Glomerular visceral epithelial cell (primary cell): ENCODE results near the gene IQCN.

Experiments
- DNase-seq: peaks from one replicate; pipeline ENCODE4 v3.0.0-alpha.2; 2016; ENCODE audit errors: extremely low spot score

The IQCN gene

DNA sequence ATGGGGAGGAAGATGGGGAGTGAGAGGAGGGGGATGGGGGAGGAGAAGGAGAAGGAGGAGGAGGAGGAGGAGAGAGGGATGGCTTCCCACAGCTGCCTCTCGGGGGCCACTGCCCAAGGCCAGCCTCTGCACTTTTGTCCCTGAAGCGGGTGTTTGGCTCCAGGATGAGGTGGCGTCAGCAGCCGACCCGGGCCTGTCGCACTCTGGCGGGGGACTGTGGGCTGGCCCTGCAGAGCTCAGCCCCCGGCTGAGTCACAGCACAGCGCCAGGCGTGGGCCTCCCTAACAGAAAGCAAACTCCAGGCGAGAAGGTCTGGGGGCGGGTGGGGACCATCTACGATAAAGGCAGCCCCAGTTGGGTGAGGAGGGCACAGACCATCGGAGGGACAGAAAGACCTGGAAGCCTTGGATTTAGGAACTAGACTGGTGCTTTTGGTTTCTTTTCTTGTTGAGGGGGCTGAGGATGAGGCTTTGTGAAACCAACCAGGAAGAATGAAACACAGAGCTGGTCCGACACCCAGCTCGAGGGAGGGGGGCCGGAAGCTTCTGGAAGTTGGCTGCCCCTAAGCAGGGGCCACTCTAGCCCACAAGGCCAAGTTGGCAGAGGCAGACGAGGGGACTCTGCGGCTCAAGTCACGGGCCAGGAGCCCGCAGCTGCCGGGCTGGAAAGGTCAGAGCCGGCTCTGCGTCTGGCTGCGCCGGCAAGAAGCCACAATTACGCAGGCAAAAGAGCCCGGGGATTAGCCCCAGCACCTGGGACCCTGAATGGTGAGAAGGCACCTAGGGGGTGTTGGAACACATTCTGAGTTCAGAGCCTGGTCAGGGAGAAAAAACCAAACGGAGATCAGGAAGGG, 30.4 kb upstream of the IQCN start:
- peak; percentile 78 for DNase-seq

DNA sequence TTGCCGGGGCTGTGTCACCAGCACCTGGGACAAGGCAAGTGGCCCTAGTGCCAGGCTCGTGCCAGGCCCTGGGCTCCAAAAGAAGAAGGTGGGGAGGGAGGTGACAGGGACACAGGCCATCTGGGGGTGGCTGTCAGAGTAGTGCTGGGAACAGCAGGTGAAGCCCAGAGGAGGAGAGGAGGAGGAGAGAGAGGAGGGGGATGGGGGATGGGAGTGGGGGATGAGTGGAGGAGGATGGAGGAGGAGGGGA, 29.9 kb upstream of the IQCN start:
- DNase-seq = no peak

DNA sequence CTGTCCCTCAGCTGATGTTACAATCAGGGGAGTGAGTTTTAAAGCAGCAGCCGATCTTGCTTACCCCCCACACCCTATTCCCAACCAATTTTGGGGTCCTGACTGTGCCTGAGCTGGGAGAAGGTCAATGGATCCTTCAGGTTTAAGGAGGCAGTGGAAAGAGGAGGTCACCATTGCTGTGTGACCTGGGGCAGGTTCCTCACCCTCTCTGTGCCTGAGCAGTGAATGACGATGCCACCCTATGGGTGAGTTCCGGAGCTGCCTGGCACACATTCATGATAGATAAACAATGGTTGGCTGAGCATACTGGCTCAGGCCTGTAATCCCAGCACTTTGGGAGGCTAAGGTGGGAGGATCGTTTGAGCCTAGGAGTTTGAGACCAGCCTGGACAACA, 27.5 kb upstream of the IQCN start:
- no peak for DNase-seq

DNA sequence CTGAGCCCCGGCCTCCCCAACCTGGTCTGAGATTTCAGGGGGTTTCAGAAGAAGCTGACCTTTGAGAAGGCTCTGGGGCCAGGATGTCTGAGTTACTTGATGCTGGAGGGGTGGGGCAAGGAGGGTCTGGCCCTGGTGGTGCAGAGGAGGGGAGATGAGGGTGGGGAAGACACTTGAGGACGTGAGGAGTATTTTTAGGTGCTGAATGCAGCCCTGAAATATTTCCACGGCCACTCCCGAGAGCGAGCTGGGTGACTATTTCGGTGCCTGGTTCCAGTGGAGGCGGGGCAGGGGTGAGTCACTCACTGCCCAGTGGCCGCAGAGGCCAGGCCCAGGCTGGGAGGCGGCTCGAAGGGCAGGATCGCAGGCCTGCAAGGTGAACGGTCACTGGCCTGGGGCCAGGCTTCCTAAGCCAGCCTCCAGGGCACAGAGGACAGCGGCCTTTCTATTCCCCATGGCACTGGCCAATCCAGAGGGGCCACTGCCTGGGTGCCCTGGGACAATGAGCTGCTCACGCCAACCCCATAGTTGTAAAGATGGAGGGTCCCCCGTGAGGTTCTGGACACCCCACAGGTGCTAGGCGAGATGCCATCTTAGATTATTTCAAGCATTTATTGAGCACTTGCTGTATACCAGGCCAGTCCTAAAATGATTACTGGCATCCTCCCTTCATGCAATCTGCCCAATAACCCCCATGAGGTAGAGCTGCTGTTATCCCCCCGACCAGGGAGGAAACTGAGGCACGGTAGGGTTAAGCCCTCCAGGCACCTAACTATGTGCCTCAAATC, 26.9 kb upstream of the IQCN start:
- peak; percentile 84 for DNase-seq

DNA sequence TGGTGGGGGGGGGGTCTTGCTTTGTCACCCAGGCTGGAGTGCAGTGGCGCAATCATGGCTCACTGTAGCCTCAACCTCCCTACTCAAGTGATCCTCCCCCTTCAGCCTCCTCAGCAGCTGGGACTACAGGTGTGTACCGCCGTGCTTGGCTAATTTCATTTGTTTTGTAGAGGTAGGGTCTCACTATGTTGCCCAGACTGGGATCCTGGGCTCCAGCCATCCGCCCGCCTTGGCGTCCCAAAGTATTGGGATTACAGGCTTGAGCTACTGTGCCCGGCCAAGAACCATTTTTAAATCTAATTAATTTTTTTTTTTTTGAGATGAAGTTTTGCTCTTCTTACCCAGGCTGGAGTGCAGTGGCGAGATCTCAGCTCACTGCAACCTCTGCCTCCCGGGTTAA, 25.4 kb upstream of the IQCN start:
- DNase-seq = no peak

DNA sequence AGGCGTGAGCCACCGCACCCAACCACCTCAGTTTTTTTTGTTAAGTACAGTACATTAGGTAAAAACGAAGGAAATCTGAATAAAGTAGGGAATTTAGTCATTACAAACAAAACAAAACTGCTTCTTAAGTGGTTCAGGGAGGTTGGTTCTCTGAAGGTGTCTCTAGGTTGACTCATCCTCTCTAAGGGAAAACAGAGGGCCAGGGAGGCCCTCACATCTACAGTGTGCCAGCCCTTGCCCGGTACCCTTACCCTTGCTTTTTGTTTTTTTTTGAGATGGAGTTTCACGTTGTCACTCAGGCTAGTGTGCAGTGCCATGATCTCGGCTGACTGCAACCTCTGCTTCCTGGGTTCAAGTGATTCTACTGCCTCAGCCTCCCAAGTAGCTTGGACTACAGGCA, 24.3 kb upstream of the IQCN start:
- no peak for DNase-seq

DNA sequence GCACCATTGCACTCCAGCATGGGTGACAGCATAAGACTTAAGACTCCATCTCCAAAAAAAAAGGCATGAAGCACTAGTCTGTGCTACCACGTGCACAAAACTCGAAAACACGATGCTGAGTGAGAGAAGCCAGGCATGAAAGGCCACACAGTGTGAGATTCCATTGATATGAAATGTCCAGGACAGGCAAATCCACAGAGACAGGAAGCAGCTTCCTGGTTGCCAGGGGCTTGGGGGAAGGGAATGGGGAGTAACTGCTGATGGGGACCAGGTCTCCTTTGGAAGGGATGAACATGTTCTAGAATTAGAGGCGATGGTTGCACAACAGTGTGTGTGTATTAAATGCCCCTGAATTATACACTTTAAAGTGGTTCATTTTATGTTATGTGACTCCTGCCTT, 23.1 kb upstream of the IQCN start:
- DNase-seq = no peak

DNA sequence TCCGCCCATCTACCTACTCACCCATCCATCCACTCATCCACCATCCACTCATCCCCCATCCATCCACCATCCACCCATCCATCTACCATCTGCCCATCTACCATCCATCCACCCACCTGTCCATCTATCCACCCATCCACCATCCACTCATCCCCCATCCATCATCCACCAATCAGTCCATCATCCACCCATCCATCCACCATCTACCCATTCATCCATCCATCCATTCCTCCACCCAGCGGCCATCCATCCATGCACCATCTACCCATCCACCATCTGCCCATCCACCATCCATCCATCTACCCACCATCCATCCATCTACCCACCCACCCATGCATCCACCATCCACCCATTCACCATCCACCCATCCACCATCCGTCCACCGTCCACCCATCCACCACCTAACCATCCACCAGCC, 20.8 kb upstream of the IQCN start:
- no peak for DNase-seq

DNA sequence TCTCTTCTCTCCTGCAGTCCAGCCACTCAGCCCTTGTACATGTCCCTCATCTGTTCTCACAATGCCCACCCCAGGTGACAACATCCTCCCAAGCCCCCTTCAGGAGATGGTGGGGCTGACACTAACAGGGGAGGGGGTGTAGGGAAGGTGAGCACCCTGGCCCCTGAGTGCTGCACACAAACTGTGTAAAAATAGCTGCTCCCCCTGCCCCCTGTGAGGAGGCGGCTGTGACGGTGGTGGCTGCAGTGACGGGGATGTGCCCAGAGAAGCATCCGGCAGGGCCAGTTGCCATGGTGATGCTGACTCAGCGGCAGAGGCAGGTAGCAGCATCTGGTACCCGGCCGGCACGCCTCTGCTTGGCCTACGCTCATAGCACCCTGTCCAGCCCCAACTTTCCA, 20.2 kb upstream of the IQCN start:
- no peak for DNase-seq

DNA sequence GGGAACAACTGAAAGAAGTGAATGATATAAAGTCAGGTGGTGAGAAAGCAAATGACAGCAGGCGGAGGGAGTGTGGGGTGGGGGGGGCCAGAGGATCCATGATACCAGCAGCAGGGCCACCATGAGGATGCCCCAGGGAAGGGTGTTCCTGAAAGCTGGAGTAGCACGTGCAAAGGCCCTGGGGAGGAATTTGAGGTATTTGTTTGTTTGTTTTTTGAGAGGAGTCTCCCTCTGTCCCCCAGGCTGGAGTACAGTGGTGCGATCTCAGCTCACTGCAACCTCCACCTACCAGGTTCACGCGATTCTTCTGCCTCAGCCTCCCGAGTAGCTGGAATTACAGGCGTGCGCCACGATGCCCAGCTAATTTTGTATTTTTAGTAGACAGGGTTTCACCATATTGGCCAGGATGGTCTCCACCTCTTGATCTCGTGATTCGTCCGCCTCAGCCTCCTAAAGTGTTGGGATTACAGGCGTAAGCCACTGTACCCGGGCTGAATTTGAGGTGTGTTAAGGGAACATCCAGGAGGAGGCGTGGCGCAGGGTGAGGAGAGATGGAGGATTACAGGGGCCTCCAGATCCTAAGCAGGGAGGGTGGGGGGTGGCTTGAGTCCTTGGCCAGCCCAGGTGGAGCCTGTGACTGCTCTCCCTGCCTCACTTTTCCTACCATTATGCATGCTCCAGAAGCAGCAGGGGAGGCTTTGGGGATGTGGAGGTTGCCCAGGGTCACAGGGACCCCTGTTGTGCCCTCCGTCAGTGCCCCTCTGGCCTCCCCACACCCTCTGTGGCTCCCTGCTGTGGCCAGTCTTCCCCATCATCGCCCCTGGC, 19.6 kb upstream of the IQCN start:
- DNase-seq = no peak

DNA sequence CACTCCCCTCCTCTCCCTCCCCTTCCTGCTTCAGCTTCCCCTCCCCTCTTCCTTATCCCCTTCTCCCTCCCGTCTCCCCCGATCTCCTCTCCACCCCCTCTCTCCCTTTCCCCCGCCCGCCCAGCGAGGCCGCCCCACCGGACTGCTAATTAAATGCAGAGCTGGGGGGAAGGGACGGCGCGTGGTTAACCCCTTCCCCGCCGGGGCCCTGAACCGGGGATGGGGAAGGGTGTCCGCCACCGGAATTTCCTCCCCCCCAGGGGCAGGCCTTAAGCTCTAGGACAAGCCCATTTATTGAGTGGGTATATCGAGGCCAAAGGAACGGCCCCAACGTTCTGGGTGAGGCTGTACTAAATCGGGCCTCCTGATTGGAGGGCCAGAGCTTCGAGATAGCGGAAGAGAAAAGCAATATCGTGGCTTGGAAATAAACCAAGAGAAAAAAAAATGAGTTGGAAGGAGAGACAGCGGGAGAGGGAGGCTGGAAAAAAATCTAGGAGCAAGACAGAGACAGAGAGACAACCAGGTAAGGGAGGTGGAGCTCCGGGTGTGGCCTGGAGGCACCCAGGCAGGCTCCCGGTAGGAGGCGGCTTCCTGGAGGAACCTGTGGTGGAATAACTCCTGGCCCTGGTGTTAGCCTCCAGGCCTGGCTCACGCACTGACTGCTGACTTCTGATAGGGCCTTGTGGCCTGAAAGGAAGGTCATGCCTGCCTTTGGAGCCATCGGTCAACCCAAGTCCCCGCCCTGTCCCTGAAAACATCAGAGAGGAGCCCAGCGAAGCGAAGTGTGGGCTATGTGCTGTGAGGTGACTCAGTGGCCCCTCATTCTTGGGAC, 18.8 kb upstream of the IQCN start:
- peak; percentile 34 for DNase-seq

DNA sequence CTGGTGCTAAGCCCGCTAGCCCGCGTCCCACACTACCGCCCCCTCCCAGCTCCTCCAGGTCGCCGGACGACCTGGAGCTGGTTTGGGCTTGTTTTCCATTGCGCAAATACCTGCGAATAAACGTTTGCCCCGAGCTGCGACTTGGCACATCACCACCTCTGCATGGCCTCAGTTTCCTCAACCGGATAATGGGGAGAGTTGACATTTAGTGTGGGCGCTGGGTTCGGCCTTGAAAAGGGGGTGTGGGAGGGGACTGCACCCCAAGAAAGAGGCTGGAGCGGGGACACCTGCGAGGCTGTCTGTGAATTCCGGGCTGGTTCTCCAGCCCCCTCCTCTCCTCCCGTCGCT, 18.2 kb upstream of the IQCN start:
- DNase-seq = no peak

DNA sequence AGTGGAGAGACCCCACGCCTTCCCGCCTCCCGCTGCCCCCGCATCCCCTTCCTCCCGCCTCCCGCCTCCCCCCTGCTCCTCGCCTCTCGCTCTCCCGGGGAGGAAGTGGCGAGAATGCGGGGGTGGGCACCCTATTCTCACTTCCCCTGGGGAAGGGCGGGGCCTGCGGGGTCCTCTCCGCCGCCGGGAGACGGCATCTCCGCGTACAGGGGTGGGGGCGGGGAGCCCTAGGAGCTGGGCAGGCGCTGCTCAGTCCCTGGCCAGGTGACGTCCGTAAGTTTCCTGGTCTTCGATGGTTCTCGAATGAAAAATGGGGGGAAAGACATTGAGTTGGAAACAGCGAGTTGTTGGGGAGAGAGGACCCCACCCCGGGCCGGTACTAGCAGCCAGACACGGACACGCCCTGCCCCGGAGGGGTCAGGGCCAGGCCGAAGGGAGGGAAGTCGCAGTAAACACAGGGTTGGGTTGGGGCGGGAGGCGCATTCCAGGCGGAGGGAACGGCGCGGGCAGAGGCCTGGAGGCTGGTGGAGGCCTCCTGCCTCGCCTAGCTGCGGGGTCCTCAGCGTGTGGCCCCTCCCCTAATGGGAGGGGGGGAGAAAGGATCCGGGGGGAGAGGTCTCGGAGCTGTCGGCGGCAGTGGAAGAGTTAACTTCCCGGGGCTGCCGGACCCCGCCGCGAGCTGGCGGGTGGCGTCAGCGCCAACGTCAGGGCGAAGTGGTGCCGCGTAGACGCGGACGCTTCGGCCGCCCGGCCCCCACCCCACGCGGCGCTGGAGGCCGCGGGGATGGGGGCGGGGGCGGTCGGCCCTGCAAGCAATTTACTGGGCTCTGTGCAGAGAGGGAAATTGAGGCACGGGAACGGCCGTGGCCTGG, 17.6 kb upstream of the IQCN start:
- DNase-seq = peak; percentile 61

DNA sequence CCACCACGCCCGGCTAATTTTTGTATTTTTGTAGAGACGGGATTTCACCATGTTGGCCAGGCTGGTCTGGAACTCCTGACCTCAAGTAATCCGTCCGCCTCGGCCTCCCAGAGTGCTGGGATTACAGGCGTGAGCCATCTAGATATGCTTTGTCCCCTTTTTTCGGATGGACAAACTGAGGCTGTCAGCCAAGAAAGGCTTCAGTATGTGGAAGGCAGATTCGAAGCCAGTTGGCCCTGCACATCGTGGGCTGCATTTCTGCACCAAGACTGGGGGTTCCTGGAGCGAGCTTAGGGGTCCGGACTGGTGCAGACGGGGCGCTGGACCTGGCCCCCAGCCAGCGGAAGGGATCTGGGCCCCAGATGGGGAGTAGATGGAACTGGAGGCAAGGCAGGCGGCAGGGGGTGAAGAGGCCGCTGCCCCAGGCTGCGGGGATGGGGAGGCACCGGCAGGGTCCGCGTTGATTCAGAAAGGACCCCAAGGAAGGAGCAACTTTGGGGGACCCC, 16.8 kb upstream of the IQCN start:
- DNase-seq = no peak

DNA sequence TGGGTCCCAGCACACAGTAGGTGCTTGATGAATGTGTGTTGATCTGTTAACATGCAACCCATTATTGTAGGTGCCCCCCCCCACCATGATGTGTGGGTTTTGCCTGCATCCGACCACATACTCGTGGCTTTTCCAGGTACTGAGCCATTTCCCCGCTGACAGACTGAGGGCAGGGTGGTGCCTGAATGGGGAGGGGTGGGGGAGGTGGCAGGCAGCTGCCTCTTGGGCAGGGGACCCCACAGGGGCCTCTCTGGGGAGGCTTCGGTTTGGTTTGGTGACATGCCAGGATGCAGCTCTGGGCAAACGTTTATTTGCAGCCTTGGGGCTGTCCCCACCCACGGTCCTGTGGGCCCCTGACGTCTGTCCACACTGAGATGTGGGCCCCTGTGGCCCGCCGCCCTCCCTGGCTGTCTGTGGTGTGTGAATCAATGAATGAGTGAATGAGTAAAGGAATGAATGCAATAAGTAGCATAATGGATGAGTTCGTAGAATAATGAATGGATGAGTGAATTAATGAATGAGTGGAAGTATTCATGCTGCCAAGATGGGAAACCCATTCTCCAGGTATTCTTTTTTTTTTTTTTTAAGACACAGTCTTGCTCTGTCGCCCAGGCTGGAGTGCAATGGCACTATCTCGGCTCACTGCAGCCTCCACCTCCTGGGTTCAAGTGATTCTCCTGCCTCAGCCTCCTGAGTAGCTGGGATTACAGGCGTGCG, 16.2 kb upstream of the IQCN start:
- peak; percentile 39 for DNase-seq

DNA sequence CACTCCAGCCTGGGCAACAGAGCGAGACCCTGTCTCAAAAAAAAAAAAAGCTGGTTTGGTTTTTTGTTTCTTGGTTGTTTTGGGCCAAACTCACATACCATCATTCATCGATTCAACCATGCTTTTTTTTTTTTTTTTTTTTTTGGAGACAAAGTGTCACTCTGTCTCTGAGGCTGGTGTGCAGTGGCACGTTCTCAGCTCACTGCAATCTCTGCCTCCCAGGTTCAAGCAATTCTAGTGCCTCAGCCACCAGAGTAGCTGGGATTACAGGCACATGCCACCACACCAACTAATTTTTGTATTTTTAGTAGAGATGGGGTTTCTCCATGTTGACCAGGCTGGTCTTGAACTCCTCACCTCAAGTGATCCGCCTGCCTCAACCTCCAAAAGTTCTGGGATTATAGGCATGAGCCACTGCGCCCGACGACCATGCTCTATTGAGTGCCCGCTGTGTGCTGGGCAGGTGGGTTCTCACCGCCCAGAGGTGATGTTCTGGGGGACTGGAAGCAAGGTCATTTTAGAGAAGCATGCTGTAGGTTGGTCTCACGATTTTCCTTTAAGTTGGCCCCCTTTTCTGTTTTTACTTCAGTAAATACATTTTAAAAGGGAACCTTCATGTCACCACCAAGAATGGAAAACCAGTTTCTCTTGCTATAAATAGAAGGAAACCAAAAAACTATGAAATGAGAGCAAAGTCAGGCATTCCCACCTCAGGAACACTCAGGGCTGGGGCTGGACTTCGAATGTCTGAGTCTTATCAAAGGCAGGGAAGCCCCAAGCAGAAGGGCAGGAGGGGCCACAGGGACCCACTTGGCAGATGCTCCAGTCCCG, 15.4 kb upstream of the IQCN start:
- DNase-seq = no peak

DNA sequence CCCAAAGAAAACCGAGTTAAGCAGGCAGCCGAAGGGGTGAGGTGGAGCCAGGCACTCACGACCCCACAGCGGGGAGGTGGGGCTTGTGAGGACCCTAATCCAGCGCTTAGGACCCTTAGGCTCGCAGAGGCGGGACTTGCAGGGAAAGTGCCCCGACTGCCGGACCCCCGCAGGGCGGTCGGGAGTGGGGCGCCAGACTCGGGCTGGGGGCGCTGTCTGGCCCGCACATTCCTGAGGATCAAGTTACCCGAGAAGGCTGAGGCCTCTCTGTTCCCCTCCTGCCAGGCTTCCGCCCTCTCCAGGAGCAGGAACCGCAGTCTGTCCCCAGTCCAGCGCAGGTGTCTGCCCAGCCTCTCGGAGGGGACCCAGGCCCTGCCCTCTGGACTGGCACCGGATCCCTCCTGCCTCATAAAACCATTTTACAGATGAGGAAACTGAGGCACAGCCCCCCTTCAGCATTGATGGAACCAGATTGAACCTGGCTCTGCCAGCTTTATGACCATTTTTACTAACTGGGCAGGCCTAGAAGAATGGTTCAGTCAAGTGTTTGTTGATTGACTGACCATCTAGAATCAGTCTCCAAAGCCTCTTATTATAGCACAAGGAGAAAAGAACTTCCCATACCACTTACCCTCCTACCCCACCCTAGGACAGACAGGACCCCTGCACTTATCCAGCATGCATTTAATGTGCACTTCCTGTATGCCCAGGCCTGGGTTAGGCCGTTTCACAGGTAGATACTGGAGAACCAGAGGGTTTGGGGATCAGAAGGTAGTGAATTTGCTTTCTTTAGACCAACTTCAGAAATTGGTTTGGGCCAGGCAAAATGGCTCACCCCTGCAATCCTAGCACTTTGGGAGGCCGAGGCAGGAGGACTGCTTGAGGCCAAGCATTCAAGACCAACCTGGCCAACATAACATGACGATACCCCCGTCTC, 13.9 kb upstream of the IQCN start:
- DNase-seq = no peak
